Keratinocyte (primary cell): ENCODE measurements around the gene SORBS1. TPM values are rescaled to one million over a fixed set of nuclear protein-coding genes. Genes with fewer than 3 reads are reported as not detected.

ENCODE experiments used
- DNase-seq: peaks from one replicate; pipeline ENCODE4 v3.0.0-alpha.2; 2011; ENCODE audit warnings: low read depth, missing footprints, low spot score
- FAIRE-seq: peaks from 2 replicates; lab custom pipeline; 2011; peaks lifted over from hg19 to GRCh38; lab: Jason Lieb, UNC
- H2AFZ ChIP-seq: 2 replicates; pipeline ENCODE4 v1.6.0; 2012; ENCODE audit warnings: low read length, control low read depth, inconsistent platforms; ENCODE audit not compliant: control insufficient read depth
- H3K27ac ChIP-seq: 2 replicates; pipeline ENCODE4 v1.5.1; 2011; ENCODE audit warnings: low read length; ENCODE audit not compliant: control insufficient read depth, insufficient read depth
- H3K27me3 ChIP-seq: 3 replicates; pipeline ENCODE4 v1.6.0; 2011; ENCODE audit warnings: low read length; ENCODE audit not compliant: control insufficient read depth, insufficient read depth; ENCODE audit errors: extremely low read depth
- H3K36me3 ChIP-seq, 2 experiments: 2 replicates in 1 of 2; 3 replicates in 1 of 2; pipeline ENCODE4 v1.5.1; 2011; ENCODE audit warnings: low read length in 2 of 2, mild to moderate bottlenecking in 1 of 2; ENCODE audit not compliant: control insufficient read depth in 2 of 2, insufficient read depth in 2 of 2; ENCODE audit errors: extremely low read depth in 1 of 2
- H3K4me1 ChIP-seq: 3 replicates; pipeline ENCODE4 v1.5.1; 2011; ENCODE audit warnings: low read length; ENCODE audit not compliant: control insufficient read depth, insufficient read depth; ENCODE audit errors: extremely low read depth
- H3K4me2 ChIP-seq: 3 replicates; pipeline ENCODE4 v1.6.0; 2011; ENCODE audit warnings: low read depth, low read length; ENCODE audit not compliant: control insufficient read depth, insufficient read depth; ENCODE audit errors: extremely low read depth
- H3K4me3 ChIP-seq, 3 experiments: fragments of 200-600 bp in 1 of 3; sonication (generic) in 1 of 3; 2 replicates in 2 of 3; 3 replicates in 1 of 3; pipeline ENCODE4 v1.5.1; 2011 to 2016; ENCODE audit warnings: low read length in 3 of 3, mild to moderate bottlenecking in 3 of 3, control low read depth in 2 of 3, inconsistent platforms in 1 of 3, low read depth in 1 of 3, mixed read lengths in 1 of 3, mixed run types in 1 of 3, moderate library complexity in 1 of 3; ENCODE audit not compliant: control insufficient read depth in 2 of 3, insufficient read depth in 2 of 3; ENCODE audit errors: extremely low read depth in 1 of 3
- H3K79me2 ChIP-seq: 2 replicates; pipeline ENCODE4 v1.6.0; 2012; ENCODE audit warnings: low read length; ENCODE audit not compliant: control insufficient read depth, insufficient read depth
- H3K9ac ChIP-seq: 3 replicates; pipeline ENCODE4 v1.6.0; 2011; ENCODE audit warnings: low read length; ENCODE audit not compliant: control insufficient read depth, insufficient read depth; ENCODE audit errors: extremely low read depth
- H3K9me1 ChIP-seq: 3 replicates; pipeline ENCODE4 v1.6.0; 2011; ENCODE audit warnings: low read length; ENCODE audit not compliant: control insufficient read depth, insufficient read depth; ENCODE audit errors: extremely low read depth
- H3K9me3 ChIP-seq: 2 replicates; pipeline ENCODE4 v1.5.1; 2012; ENCODE audit warnings: low read depth, low read length; ENCODE audit not compliant: control insufficient read depth
- H4K20me1 ChIP-seq: 3 replicates; pipeline ENCODE4 v1.6.0; 2011; ENCODE audit warnings: low read length; ENCODE audit not compliant: control insufficient read depth, insufficient read depth; ENCODE audit errors: extremely low read depth
- EZH2 ChIP-seq: IDR thresholded peaks from one replicate; pipeline ENCODE4 v1.6.1; 2012; ENCODE audit warnings: inconsistent platforms, mild to moderate bottlenecking, low read length, moderate library complexity
- dilution Hi-C: fragments of 300-500 bp; cut with MboI; formaldehyde crosslinking; loops from one replicate; pipeline ENCODE4 v1.7.0; 2020; ENCODE audit warnings: low sequenced_read_pairs; ENCODE audit not compliant: extremely low pct_ligation_motif_present
- polyA plus RNA-seq, 5 experiments: library from polyadenylated mRNA; depleted of rRNA in 3 of 5; stranded (reverse) in 3 of 5; stranded (forward) in 1 of 5; unstranded in 1 of 5; fragments of >200 nt; gene quantifications; 1 replicate in 1 of 5; 2 replicates in 3 of 5; 3 replicates in 1 of 5; pipeline versions ENCODE4 v1.2.1 to v1.2.3, GENCODE V29; 2011 to 2012; ENCODE audit warnings: missing spikeins in 2 of 5, low read depth in 1 of 5, low replicate concordance in 1 of 5
- TF ChIP-seq, protein P1 (sequence below), 3 experiments: IDR thresholded peaks in 1 of 3; conservative IDR thresholded peaks in 1 of 3; optimal IDR thresholded peaks in 1 of 3; 2 replicates in 2 of 3; 3 replicates in 1 of 3; pipeline versions ENCODE3 to v1.5.1; 2011; ENCODE audit warnings: low read length in 3 of 3, mild to moderate bottlenecking in 3 of 3, moderate library complexity in 2 of 3, control low read depth in 1 of 3, inconsistent platforms in 1 of 3; ENCODE audit not compliant: insufficient read depth in 2 of 3; ENCODE audit errors: extremely low read depth in 1 of 3

The SORBS1 gene
- polyA plus RNA-seq, 1 donor (not counting 4 experiments of a cell fraction or from before 2014, with no cell fraction given), result 0.42 TPM

DNA sequence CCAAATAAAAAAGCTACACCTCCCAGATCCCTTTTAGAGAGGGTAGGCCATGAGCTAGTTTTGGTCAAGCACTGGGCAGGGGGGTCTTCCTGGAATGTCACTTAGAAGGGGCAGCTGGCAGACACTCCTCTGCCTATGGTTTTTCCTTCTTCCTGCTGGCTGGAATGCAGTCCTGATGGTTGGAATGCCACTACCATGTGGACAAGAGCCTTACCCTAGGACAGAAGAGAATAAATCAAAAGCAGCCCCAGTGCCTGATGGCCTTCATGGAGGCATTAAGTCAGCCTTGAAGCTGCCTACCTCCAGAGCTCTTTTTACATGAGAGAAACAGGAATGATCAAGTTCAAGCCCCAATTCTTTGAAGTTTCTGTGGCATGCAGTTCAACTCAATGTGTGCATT lies 43.5 kb upstream of the SORBS1 start:
- no peak for FAIRE-seq
- Histone ChIP-seq H3K27ac (no peak overlapping the region), H3K36me3 (peaks cover 6 to 21% of the 10 kb centered on the region in 2 experiments), H4K20me1 (no peaks in the 10 kb centered on the region), H3K9ac (no peak overlapping the region), H3K79me2 (no peaks in the 10 kb centered on the region), H3K4me2 (no peak overlapping the region), H3K27me3 (no peaks in the 10 kb centered on the region), H3K9me1 (no peaks in the 10 kb centered on the region), H3K4me1 (no peaks in the 10 kb centered on the region), H2AFZ (no peak overlapping the region), H3K9me3 (no peaks in the 10 kb centered on the region), H3K4me3 (no peak overlapping the region)
- DNase-seq, result no peak
- TF ChIP-seq EZH2, result no peak
- TF ChIP-seq, protein P1, sequence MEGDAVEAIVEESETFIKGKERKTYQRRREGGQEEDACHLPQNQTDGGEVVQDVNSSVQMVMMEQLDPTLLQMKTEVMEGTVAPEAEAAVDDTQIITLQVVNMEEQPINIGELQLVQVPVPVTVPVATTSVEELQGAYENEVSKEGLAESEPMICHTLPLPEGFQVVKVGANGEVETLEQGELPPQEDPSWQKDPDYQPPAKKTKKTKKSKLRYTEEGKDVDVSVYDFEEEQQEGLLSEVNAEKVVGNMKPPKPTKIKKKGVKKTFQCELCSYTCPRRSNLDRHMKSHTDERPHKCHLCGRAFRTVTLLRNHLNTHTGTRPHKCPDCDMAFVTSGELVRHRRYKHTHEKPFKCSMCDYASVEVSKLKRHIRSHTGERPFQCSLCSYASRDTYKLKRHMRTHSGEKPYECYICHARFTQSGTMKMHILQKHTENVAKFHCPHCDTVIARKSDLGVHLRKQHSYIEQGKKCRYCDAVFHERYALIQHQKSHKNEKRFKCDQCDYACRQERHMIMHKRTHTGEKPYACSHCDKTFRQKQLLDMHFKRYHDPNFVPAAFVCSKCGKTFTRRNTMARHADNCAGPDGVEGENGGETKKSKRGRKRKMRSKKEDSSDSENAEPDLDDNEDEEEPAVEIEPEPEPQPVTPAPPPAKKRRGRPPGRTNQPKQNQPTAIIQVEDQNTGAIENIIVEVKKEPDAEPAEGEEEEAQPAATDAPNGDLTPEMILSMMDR (optimal IDR thresholded peaks at IDR 0.05 in 1 of 3, IDR thresholded peaks at IDR 0.05 in 1 of 3, conservative IDR thresholded peaks at IDR 0.05 in 1 of 3; ENCODE audit: extremely low read depth in 1 of 3, insufficient read depth in 2 of 3, low read length in 3 of 3), result no peak
- dilution Hi-C loops, result loop anchor here (25.0 kb wide), 1 partner anchor 167 kb away; no protein-coding TSS in a partner anchor

DNA sequence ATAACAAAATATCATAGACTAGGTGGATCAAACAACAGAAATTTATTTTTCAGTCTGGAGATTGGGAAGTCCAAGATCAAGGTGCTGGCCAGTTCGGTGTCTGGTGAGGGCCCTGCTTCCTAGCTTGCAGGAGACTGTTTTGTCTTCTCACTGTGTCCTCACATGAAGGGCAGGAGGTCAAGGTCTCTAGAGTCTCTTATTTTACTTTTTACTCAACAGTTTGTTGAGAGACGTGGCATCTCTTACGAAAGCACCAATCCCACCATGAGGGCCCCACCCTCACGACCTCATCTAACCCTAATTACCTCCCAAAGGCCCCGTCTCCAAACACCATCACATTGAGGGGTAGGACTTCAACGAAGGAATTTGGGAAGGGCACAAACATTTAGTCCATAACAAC lies 41.2 kb upstream of the SORBS1 start:
- no peak overlapping the region for H2AFZ ChIP-seq
- H3K4me3 ChIP-seq, result no peak overlapping the region
- no peak overlapping the region for H3K9ac ChIP-seq
- H4K20me1 ChIP-seq, result no peaks in the 10 kb centered on the region
- no peaks in the 10 kb centered on the region for H3K4me1 ChIP-seq
- no peaks in the 10 kb centered on the region for H3K9me3 ChIP-seq
- H3K27ac ChIP-seq, result no peak overlapping the region
- H3K36me3 ChIP-seq, result peaks cover 3 to 9% of the 10 kb centered on the region in 2 experiments
- no peak overlapping the region for H3K4me2 ChIP-seq
- H3K27me3 ChIP-seq, result no peaks in the 10 kb centered on the region
- TF ChIP-seq, protein P1 (optimal IDR thresholded peaks at IDR 0.05 in 1 of 3, IDR thresholded peaks at IDR 0.05 in 1 of 3, conservative IDR thresholded peaks at IDR 0.05 in 1 of 3; ENCODE audit: extremely low read depth in 1 of 3, insufficient read depth in 2 of 3, low read length in 3 of 3), result no peak
- TF ChIP-seq EZH2, result no peak
- dilution Hi-C loops, result loop anchor here (25.0 kb wide), 1 partner anchor 165 kb away; no protein-coding TSS in a partner anchor
- no peaks in the 10 kb centered on the region for H3K79me2 ChIP-seq
- no peak for DNase-seq
- H3K9me1 ChIP-seq, result no peaks in the 10 kb centered on the region
- no peak for FAIRE-seq
